SJSA1 (cell line): ENCODE data around the gene GMPR2. TPM values are rescaled to one million over a fixed set of nuclear protein-coding genes. Genes with fewer than 3 reads are reported as not detected.
"Not testable (repeated sequence)": the region's sequence is repeated elsewhere in the genome, so short reads cannot be mapped to it uniquely, and the experiment has no call there.

ENCODE experiments used
- DNase-seq, 2 experiments: peaks; one replicate each; pipeline ENCODE4 v3.0.0-alpha.2; 2015 to 2020; ENCODE audit warnings: low spot score in 2 of 2, low read depth in 1 of 2
- H3K27ac ChIP-seq: fragments of 250-450 bp; sonication (Bioruptor Pico); 2 replicates; pipeline ENCODE4 v1.5.1; 2020; ENCODE audit warnings: mild to moderate bottlenecking, moderate library complexity
- H3K27me3 ChIP-seq: fragments of 250-450 bp; sonication (Bioruptor Pico); replicated peaks from 2 replicates; pipeline ENCODE4 v1.5.1; 2020; ENCODE audit warnings: mild to moderate bottlenecking, moderate library complexity
- H3K36me3 ChIP-seq: fragments of 250-450 bp; sonication (Bioruptor Pico); 2 replicates; pipeline ENCODE4 v1.5.1; 2020; ENCODE audit warnings: mild to moderate bottlenecking
- H3K4me1 ChIP-seq: fragments of 250-450 bp; sonication (Bioruptor Pico); replicated peaks from 2 replicates; pipeline ENCODE4 v1.6.1; 2021; ENCODE audit warnings: mild to moderate bottlenecking
- H3K4me3 ChIP-seq: fragments of 250-450 bp; sonication (Bioruptor Pico); 2 replicates; pipeline ENCODE4 v1.5.1; 2020; ENCODE audit warnings: mild to moderate bottlenecking
- H3K9me3 ChIP-seq: fragments of 250-450 bp; sonication (Bioruptor Pico); replicated peaks from 2 replicates; pipeline ENCODE4 v1.5.1; 2020; ENCODE audit warnings: mild to moderate bottlenecking
- total RNA-seq: library from RNA; depleted of rRNA; stranded (reverse); fragments of >200 nt; shearing (Covaris generic); gene quantifications from 2 replicates; pipeline ENCODE4 v1.2.3, GENCODE V29; 2014

Gene GMPR2
- total RNA-seq, 1 experiment from 2014 or later, result 64.8 TPM

GRCh38 chr14:24194186-24194872, 38.4 kb upstream of the GMPR2 start:
- Histone ChIP-seq H3K27me3 (no peaks in the 10 kb centered on the region), H3K4me1 (peaks cover 20% of the 10 kb centered on the region), H3K27ac (peak overlapping the region; percentile 97; the same call in 1 of the 2 replicates), H3K9me3 (no peaks in the 10 kb centered on the region; the same call in 1 of the 2 replicates), H3K4me3 (peak overlapping the region; percentile 69), H3K36me3 (peaks cover 34% of the 10 kb centered on the region)
- DNase-seq, result no peak

GRCh38 chr14:24194873-24195185, 37.9 kb upstream of the GMPR2 start:
- no peaks in the 10 kb centered on the region for H3K27me3 ChIP-seq
- H3K4me3 ChIP-seq, result peak overlapping the region; percentile 69
- H3K27ac ChIP-seq, result peak overlapping the region; percentile 97
- no peaks in the 10 kb centered on the region; the same call in 1 of the 2 replicates for H3K9me3 ChIP-seq
- H3K36me3 ChIP-seq, result peaks cover 34% of the 10 kb centered on the region
- H3K4me1 ChIP-seq, result peaks cover 20% of the 10 kb centered on the region
- no peak for DNase-seq

- H3K4me3 ChIP-seq, result peak within 1 kb of the TSS; percentile 69
- peak; percentile 84 to 93 for DNase-seq
- peaks cover 20% of the 10 kb centered on the region for H3K4me1 ChIP-seq
- peak within 1 kb of the TSS; percentile 97 for H3K27ac ChIP-seq
- no peaks in the 10 kb centered on the region; the same call in 1 of the 2 replicates for H3K9me3 ChIP-seq
- H3K27me3 ChIP-seq, result no peaks in the 10 kb centered on the region
- peaks cover 34% of the 10 kb centered on the region for H3K36me3 ChIP-seq
Observed at GRCh38 chr14:24195186-24196070, 37.3 kb upstream of the GMPR2 start, which contains the start of gene TM9SF1. TSS of gene TM9SF1 (minus strand) at chr14:24195441. CDS start at chr14:24195019, 422 bp downstream.

GRCh38 chr14:24196071-24197055, 36.4 kb upstream of the GMPR2 start:
- Histone ChIP-seq H3K4me1 (peaks cover 20% of the 10 kb centered on the region), H3K27me3 (no peaks in the 10 kb centered on the region), H3K27ac (peak overlapping the region; percentile 97), H3K9me3 (no peaks in the 10 kb centered on the region; the same call in 1 of the 2 replicates), H3K4me3 (peak overlapping the region; percentile 69), H3K36me3 (peaks cover 34% of the 10 kb centered on the region)
- DNase-seq, result peak in 1 of 2 experiments; percentile 34

- H3K36me3 ChIP-seq, result peaks cover 31% of the 10 kb centered on the region
- no peak overlapping the region for H3K27ac ChIP-seq
- no peak overlapping the region for H3K4me3 ChIP-seq
- no peaks in the 10 kb centered on the region for H3K27me3 ChIP-seq
- H3K9me3 ChIP-seq, result no peaks in the 10 kb centered on the region; the same call in 1 of the 2 replicates
- H3K4me1 ChIP-seq, result peaks cover 20% of the 10 kb centered on the region
- DNase-seq, result no peak
Observed at GRCh38 chr14:24197056-24197450, 35.7 kb upstream of the GMPR2 start.

- no peak overlapping the region for H3K4me3 ChIP-seq
Observed at GRCh38 chr14:24198814-24199524, 33.8 kb upstream of the GMPR2 start.

GRCh38 chr14:24202538-24202937, 30.2 kb upstream of the GMPR2 start:
- not testable (repeated sequence) for H3K4me1 ChIP-seq, H3K9me3 ChIP-seq, H3K27me3 ChIP-seq, DNase-seq, H3K4me3 ChIP-seq, H3K27ac ChIP-seq
- H3K36me3 ChIP-seq, result peaks cover 18% of the 10 kb centered on the region

More at GRCh38 chr14:24198814-24199524, 33.8 kb upstream of the GMPR2 start:
- Histone ChIP-seq H3K27me3 (no peaks in the 10 kb centered on the region), H3K36me3 (peaks cover 19% of the 10 kb centered on the region), H3K27ac (no peak overlapping the region), H3K9me3 (no peaks in the 10 kb centered on the region; the same call in 1 of the 2 replicates), H3K4me1 (peaks cover 20% of the 10 kb centered on the region)
- DNase-seq, result no peak

GRCh38 chr14:24203249-24203886, 29.4 kb upstream of the GMPR2 start:
- H3K27me3 ChIP-seq, H3K9me3 ChIP-seq, H3K27ac ChIP-seq, H3K4me3 ChIP-seq, DNase-seq, H3K4me1 ChIP-seq: not testable (repeated sequence)
- peaks cover 27% of the 10 kb centered on the region for H3K36me3 ChIP-seq

GRCh38 chr14:24204163-24205146, 28.3 kb upstream of the GMPR2 start:
- DNase-seq, result no peak
- Histone ChIP-seq H3K4me1 (no peaks in the 10 kb centered on the region), H3K36me3 (peaks cover 30% of the 10 kb centered on the region), H3K9me3 (no peaks in the 10 kb centered on the region), H3K27ac (no peak overlapping the region), H3K27me3 (no peaks in the 10 kb centered on the region), H3K4me3 (no peak overlapping the region)

- no peaks in the 10 kb centered on the region for H3K27me3 ChIP-seq
- no peaks in the 10 kb centered on the region for H3K9me3 ChIP-seq
- peaks cover 50% of the 10 kb centered on the region for H3K36me3 ChIP-seq
- H3K27ac ChIP-seq, result no peak overlapping the region
- no peak overlapping the region for H3K4me3 ChIP-seq
- no peak for DNase-seq
- H3K4me1 ChIP-seq, result no peaks in the 10 kb centered on the region
Observed at GRCh38 chr14:24206260-24207103, 26.2 kb upstream of the GMPR2 start.

GRCh38 chr14:24207104-24207551, 25.6 kb upstream of the GMPR2 start:
- peaks cover 54% of the 10 kb centered on the region for H3K36me3 ChIP-seq
- peaks cover under 1% of the 10 kb centered on the region; the same call in 1 of the 2 replicates for H3K4me1 ChIP-seq
- no peak overlapping the region for H3K4me3 ChIP-seq
- no peak overlapping the region for H3K27ac ChIP-seq
- no peaks in the 10 kb centered on the region for H3K9me3 ChIP-seq
- no peak for DNase-seq
- H3K27me3 ChIP-seq, result no peaks in the 10 kb centered on the region
